ENCODE results near the gene HEBP1.

Gene HEBP1

GRCh38 chr12:12974211-12974610 is 25.9 kb downstream of the HEBP1 start:
- H3K4me1 ChIP-seq (ENCODE audit: low read length) = no peaks in the 10 kb centered on the region

GRCh38 chr12:12973019-12973418 is 27.0 kb downstream of the HEBP1 start:
- H3K4me3 ChIP-seq (ENCODE audit: low read length) = no peak overlapping the region

More at GRCh38 chr12:12974211-12974610, 25.9 kb downstream of the HEBP1 start:
- no peaks in the 10 kb centered on the region for H4K20me1 ChIP-seq (ENCODE audit: insufficient read depth, low read length)
- TF ChIP-seq EZH2phosphoT487 (IDR thresholded peaks at IDR 0.05; ENCODE audit: low read depth) (no peak), CTCF (IDR thresholded peaks at IDR 0.05; ENCODE audit: low read depth, low read length) (no peak)
- no peak overlapping the region for H3K27ac ChIP-seq (ENCODE audit: low read length)
- H3K4me3 ChIP-seq (ENCODE audit: low read length) = no peak overlapping the region
- H2AFZ ChIP-seq (ENCODE audit: low read depth, low read length) = no peak overlapping the region
- H3K36me3 ChIP-seq (replicated peaks; ENCODE audit: low read depth, low read length) = no peaks in the 10 kb centered on the region
- H3K9me3 ChIP-seq (ENCODE audit: insufficient read depth, low read length) = no peaks in the 10 kb centered on the region; the same call in 1 of the 2 replicates
- no peak overlapping the region for H3K9ac ChIP-seq (ENCODE audit: low read length)
- no peaks in the 10 kb centered on the region for H3K79me2 ChIP-seq (ENCODE audit: low read length)
- peaks cover 9% of the 10 kb centered on the region; the same call in 1 of the 2 replicates for H3K27me3 ChIP-seq (ENCODE audit: low read depth, low read length)
- no peak overlapping the region for H3K4me2 ChIP-seq (ENCODE audit: low read length)

GRCh38 chr12:12965836-12966235 is 34.2 kb downstream of the HEBP1 start:
- Histone ChIP-seq H3K4me3 (ENCODE audit: low read length) (no peak overlapping the region), H3K9ac (ENCODE audit: low read length) (no peak overlapping the region)
- TF ChIP-seq CTCF (IDR thresholded peaks at IDR 0.05; ENCODE audit: low read depth, low read length) = no peak
- TF ChIP-seq EZH2phosphoT487 (IDR thresholded peaks at IDR 0.05; ENCODE audit: low read depth) = no peak

More at GRCh38 chr12:12973019-12973418, 27.0 kb downstream of the HEBP1 start:
- Histone ChIP-seq H3K27me3 (ENCODE audit: low read depth, low read length) (peaks cover 18% of the 10 kb centered on the region; the same call in 1 of the 2 replicates), H3K9me3 (ENCODE audit: insufficient read depth, low read length) (no peaks in the 10 kb centered on the region; the same call in 1 of the 2 replicates), H3K4me1 (ENCODE audit: low read length) (no peaks in the 10 kb centered on the region), H3K36me3 (replicated peaks; ENCODE audit: low read depth, low read length) (no peaks in the 10 kb centered on the region), H3K9ac (ENCODE audit: low read length) (no peak overlapping the region), H3K4me2 (ENCODE audit: low read length) (no peak overlapping the region), H4K20me1 (ENCODE audit: insufficient read depth, low read length) (no peaks in the 10 kb centered on the region), H2AFZ (ENCODE audit: low read depth, low read length) (no peak overlapping the region), H3K79me2 (ENCODE audit: low read length) (no peaks in the 10 kb centered on the region), H3K27ac (ENCODE audit: low read length) (no peak overlapping the region)
- no peak for TF ChIP-seq EZH2phosphoT487 (IDR thresholded peaks at IDR 0.05; ENCODE audit: low read depth)
- no peak for TF ChIP-seq CTCF (IDR thresholded peaks at IDR 0.05; ENCODE audit: low read depth, low read length)

GRCh38 chr12:12964255-12964654 is 35.8 kb downstream of the HEBP1 start:
- H3K9ac ChIP-seq (ENCODE audit: low read length) = no peak overlapping the region
- H3K27ac ChIP-seq (ENCODE audit: low read length) = no peak overlapping the region
- peaks cover 54% of the 10 kb centered on the region for H3K27me3 ChIP-seq (ENCODE audit: low read depth, low read length)
- no peaks in the 10 kb centered on the region for H3K36me3 ChIP-seq (replicated peaks; ENCODE audit: low read depth, low read length)
- no peak overlapping the region for H2AFZ ChIP-seq (ENCODE audit: low read depth, low read length)
- H3K4me2 ChIP-seq (ENCODE audit: low read length) = no peak overlapping the region
- no peaks in the 10 kb centered on the region for H3K79me2 ChIP-seq (ENCODE audit: low read length)
- H3K4me1 ChIP-seq (ENCODE audit: low read length) = no peaks in the 10 kb centered on the region
- no peaks in the 10 kb centered on the region for H4K20me1 ChIP-seq (ENCODE audit: insufficient read depth, low read length)
- TF ChIP-seq CTCF (IDR thresholded peaks at IDR 0.05; ENCODE audit: low read depth, low read length) (no peak), EZH2phosphoT487 (IDR thresholded peaks at IDR 0.05; ENCODE audit: low read depth) (no peak)
- H3K4me3 ChIP-seq (ENCODE audit: low read length) = no peak overlapping the region
- H3K9me3 ChIP-seq (ENCODE audit: insufficient read depth, low read length) = no peaks in the 10 kb centered on the region

More at GRCh38 chr12:12965836-12966235, 34.2 kb downstream of the HEBP1 start:
- Histone ChIP-seq H3K79me2 (ENCODE audit: low read length) (no peaks in the 10 kb centered on the region), H3K9me3 (ENCODE audit: insufficient read depth, low read length) (no peaks in the 10 kb centered on the region), H2AFZ (ENCODE audit: low read depth, low read length) (no peak overlapping the region), H3K27ac (ENCODE audit: low read length) (no peak overlapping the region), H3K27me3 (ENCODE audit: low read depth, low read length) (peaks cover 56% of the 10 kb centered on the region), H3K4me2 (ENCODE audit: low read length) (no peak overlapping the region), H3K36me3 (replicated peaks; ENCODE audit: low read depth, low read length) (no peaks in the 10 kb centered on the region), H3K4me1 (ENCODE audit: low read length) (no peaks in the 10 kb centered on the region), H4K20me1 (ENCODE audit: insufficient read depth, low read length) (no peaks in the 10 kb centered on the region)

All from OCI-LY3 (cell line).